H1 (cell line): Measurements from ENCODE around the gene PAPOLA. TPM values are rescaled to one million over a fixed set of nuclear protein-coding genes. Genes with fewer than 3 reads are reported as not detected.

ENCODE experiments used
- CTCF ChIA-PET: fragments of 300-600 bp; sonication (Branson Sonifier 250); formaldehyde crosslinking; loops from one replicate; lab custom pipeline; 2021; ENCODE audit not compliant: partially characterized antibody; lab: Charles Lee
- POLR2A ChIA-PET: fragments of 300-600 bp; sonication (Branson Sonifier 250); formaldehyde crosslinking; loops from one replicate; lab custom pipeline; 2021; ENCODE audit warnings: inconsistent platforms; ENCODE audit not compliant: partially characterized antibody; lab: Charles Lee
- DNase-seq, 2 experiments: peaks; one replicate each; pipeline versions ENCODE4 v3.0.0 to v3.0.0-alpha.2; 2010 to 2022; ENCODE audit warnings: low spot score in 2 of 2, low read depth in 1 of 2, mixed read lengths in 1 of 2
- FAIRE-seq: peaks from 2 replicates; lab custom pipeline; 2011; peaks lifted over from hg19 to GRCh38; lab: Jason Lieb, UNC
- H2AFZ ChIP-seq: 2 replicates; pipeline ENCODE4 v1.8.1; 2012; ENCODE audit warnings: low read length, inconsistent platforms
- H2AK5ac ChIP-seq: 2 replicates; pipeline ENCODE4 v1.6.1; 2013; ENCODE audit warnings: low read depth, low read length
- H2BK120ac ChIP-seq: replicated peaks from 2 replicates; pipeline ENCODE3; 2013; ENCODE audit warnings: low read depth, low read length, inconsistent platforms
- H2BK12ac ChIP-seq: 2 replicates; pipeline ENCODE4 v1.6.1; 2013; ENCODE audit warnings: low read depth, low read length
- H2BK15ac ChIP-seq: 2 replicates; pipeline ENCODE4 v1.6.1; 2013; ENCODE audit warnings: low read length
- H2BK20ac ChIP-seq: 2 replicates; pipeline ENCODE4 v1.6.1; 2013; ENCODE audit warnings: low read length
- H2BK5ac ChIP-seq: 2 replicates; pipeline ENCODE4 v1.6.1; 2013; ENCODE audit warnings: low read depth, low read length
- H3K14ac ChIP-seq: 2 replicates; pipeline ENCODE4 v1.6.1; 2013; ENCODE audit warnings: inconsistent platforms; ENCODE audit not compliant: insufficient read length
- H3K18ac ChIP-seq: 2 replicates; pipeline ENCODE4 v1.6.1; 2013; ENCODE audit warnings: low read length; ENCODE audit errors: extremely low read depth
- H3K23ac ChIP-seq: 2 replicates; pipeline ENCODE4 v1.6.1; 2013; ENCODE audit warnings: inconsistent platforms; ENCODE audit not compliant: insufficient read length
- H3K23me2 ChIP-seq: 2 replicates; pipeline ENCODE4 v1.6.1; 2013; ENCODE audit warnings: low read depth, low read length
- H3K27ac ChIP-seq: 2 replicates; pipeline ENCODE4 v1.6.1; 2011; ENCODE audit warnings: low read depth, low read length, inconsistent platforms
- H3K27me3 ChIP-seq, 4 experiments: replicated peaks in 1 of 4; 1 replicate in 1 of 4; 2 replicates in 3 of 4; pipeline versions ENCODE4 v1.6.1 to v1.8.1; 2011 to 2013; ENCODE audit warnings: low read length in 3 of 4, mild to moderate bottlenecking in 3 of 4, inconsistent platforms in 2 of 4, mixed read lengths in 2 of 4, moderate library complexity in 1 of 4; ENCODE audit not compliant: control insufficient read depth in 3 of 4, insufficient read depth in 3 of 4; ENCODE audit errors: extremely low read depth in 1 of 4
- H3K36me3 ChIP-seq, 4 experiments: 2 replicates each; pipeline versions ENCODE4 v1.6.1 to v1.8.1; 2011 to 2013; ENCODE audit warnings: mild to moderate bottlenecking in 4 of 4, low read length in 3 of 4, moderate library complexity in 2 of 4, control low read depth in 1 of 4, inconsistent platforms in 1 of 4; ENCODE audit not compliant: insufficient read depth in 4 of 4, control insufficient read depth in 2 of 4
- H3K4ac ChIP-seq: replicated peaks from 2 replicates; pipeline ENCODE3; 2013; ENCODE audit warnings: low read length, low read depth, mixed read lengths, inconsistent platforms; ENCODE audit not compliant: insufficient read length
- H3K4me1 ChIP-seq, 4 experiments: replicated peaks in 1 of 4; 1 replicate in 1 of 4; 2 replicates in 3 of 4; pipeline versions ENCODE4 v1.6.1 to v1.8.1; 2011 to 2013; ENCODE audit warnings: low read length in 3 of 4, inconsistent platforms in 2 of 4, mixed read lengths in 1 of 4; ENCODE audit not compliant: insufficient read depth in 4 of 4, control insufficient read depth in 3 of 4
- H3K4me2 ChIP-seq, 2 experiments: 2 replicates each; pipeline versions ENCODE4 v1.6.1 to v1.8.1; 2011 to 2013; ENCODE audit warnings: low read depth in 2 of 2, low read length in 2 of 2, control low read depth in 1 of 2, inconsistent platforms in 1 of 2, mild to moderate bottlenecking in 1 of 2; ENCODE audit not compliant: insufficient read depth in 1 of 2
- H3K4me3 ChIP-seq, 4 experiments: fragments of 200-600, 300-600 bp in 1 of 4; sonication (generic), shearing (Covaris generic), sonication (Bioruptor Twin) in 1 of 4; 2 replicates each; pipeline versions ENCODE4 v1.5.1 to v1.8.1; 2011 to 2016; ENCODE audit warnings: low read length in 4 of 4, low read depth in 3 of 4, control low read depth in 2 of 4, inconsistent platforms in 2 of 4, mild to moderate bottlenecking in 2 of 4, mixed read lengths in 1 of 4, moderate library complexity in 1 of 4; ENCODE audit not compliant: insufficient read depth in 2 of 4; ENCODE audit errors: extremely low read depth in 1 of 4
- H3K56ac ChIP-seq: replicated peaks from 2 replicates; pipeline ENCODE3; 2013; ENCODE audit warnings: low read depth, mild to moderate bottlenecking, mixed read lengths, low read length, inconsistent platforms; ENCODE audit not compliant: insufficient read length
- H3K79me1 ChIP-seq: 2 replicates; pipeline ENCODE4 v1.6.1; 2013; ENCODE audit warnings: low read depth, low read length, control low read depth
- H3K79me2 ChIP-seq, 2 experiments: 2 replicates each; pipeline versions ENCODE4 v1.6.1 to v1.8.1; 2012 to 2013; ENCODE audit warnings: low read length in 2 of 2, mild to moderate bottlenecking in 2 of 2, inconsistent platforms in 1 of 2; ENCODE audit not compliant: insufficient read depth in 2 of 2, control insufficient read depth in 1 of 2
- H3K9ac ChIP-seq, 4 experiments: replicated peaks in 1 of 4; 1 replicate in 1 of 4; 2 replicates in 3 of 4; pipeline versions ENCODE4 v1.6.1 to v1.8.1; 2011 to 2013; ENCODE audit warnings: low read depth in 3 of 4, low read length in 3 of 4, control low read depth in 2 of 4, mild to moderate bottlenecking in 2 of 4, moderate library complexity in 2 of 4, inconsistent platforms in 1 of 4; ENCODE audit errors: extremely low read depth in 1 of 4
- H3K9me3 ChIP-seq, 2 experiments: 2 replicates each; pipeline versions ENCODE4 v1.6.1 to v1.8.1; 2012 to 2013; ENCODE audit warnings: mild to moderate bottlenecking in 2 of 2, moderate library complexity in 2 of 2, control low read depth in 1 of 2, inconsistent platforms in 1 of 2, low read depth in 1 of 2, low read length in 1 of 2, mixed read lengths in 1 of 2; ENCODE audit not compliant: insufficient read depth in 2 of 2
- H4K20me1 ChIP-seq, 2 experiments: replicated peaks in 1 of 2; 2 replicates each; pipeline versions ENCODE3 to v1.8.1; 2011 to 2013; ENCODE audit warnings: inconsistent platforms in 2 of 2, low read length in 2 of 2, mild to moderate bottlenecking in 1 of 2; ENCODE audit not compliant: insufficient read depth in 2 of 2, control insufficient read depth in 1 of 2
- H4K5ac ChIP-seq: 2 replicates; pipeline ENCODE4 v1.6.1; 2013; ENCODE audit warnings: low read length, low read depth, mixed read lengths, inconsistent platforms; ENCODE audit not compliant: insufficient read length
- H4K8ac ChIP-seq: 2 replicates; pipeline ENCODE4 v1.8.0; 2013; ENCODE audit warnings: mild to moderate bottlenecking, moderate library complexity, low read length, inconsistent platforms; ENCODE audit not compliant: insufficient read depth; ENCODE audit errors: extremely low read depth
- H4K91ac ChIP-seq: replicated peaks from 2 replicates; pipeline ENCODE3; 2013; ENCODE audit warnings: low read length, mixed read lengths, inconsistent platforms; ENCODE audit not compliant: insufficient read length
- CTBP2 ChIP-seq: IDR thresholded peaks from 2 replicates; pipeline ENCODE4 v1.7.0; 2011; ENCODE audit warnings: borderline replicate concordance, mild to moderate bottlenecking, moderate library complexity, mixed read lengths, low read length; ENCODE audit not compliant: insufficient read depth, insufficient read length
- EGR1 ChIP-seq: IDR thresholded peaks from 2 replicates; pipeline ENCODE4 v1.6.1; 2011; ENCODE audit warnings: low read depth, low read length, borderline replicate concordance
- JUND ChIP-seq: IDR thresholded peaks from 2 replicates; pipeline ENCODE4 v1.6.1; 2011; ENCODE audit warnings: mild to moderate bottlenecking, improper control_type of control experiment, low read length
- KDM1A ChIP-seq: fragments of 200-600, 300-600 bp; sonication (generic); IDR thresholded peaks from 2 replicates; pipeline ENCODE4 v1.7.1; 2016; ENCODE audit warnings: mild to moderate bottlenecking, low read length, borderline replicate concordance
- POLR2A ChIP-seq, 2 experiments: IDR thresholded peaks; 1 replicate in 1 of 2; 2 replicates in 1 of 2; pipeline ENCODE4 v1.6.1; 2011; ENCODE audit warnings: low read depth in 2 of 2, low read length in 2 of 2, mild to moderate bottlenecking in 2 of 2; ENCODE audit errors: control extremely low read depth in 1 of 2
- RBBP5 ChIP-seq: IDR thresholded peaks from 2 replicates; pipeline ENCODE4 v1.7.1; 2012; ENCODE audit warnings: low read depth, mild to moderate bottlenecking, inconsistent platforms, low read length, moderate library complexity, borderline replicate concordance
- RFX5 ChIP-seq: IDR thresholded peaks from 2 replicates; pipeline ENCODE4 v1.6.1; 2011; ENCODE audit warnings: low read depth, low read length, improper control_type of control experiment, borderline replicate concordance
- SP4 ChIP-seq: IDR thresholded peaks from 2 replicates; pipeline ENCODE4 v1.6.1; 2012; ENCODE audit warnings: low read length, inconsistent platforms
- SRF ChIP-seq: IDR thresholded peaks from 2 replicates; pipeline ENCODE4 v1.6.1; 2011; ENCODE audit warnings: mild to moderate bottlenecking, low read depth, low read length, moderate library complexity
- SUZ12 ChIP-seq: fragments of 200-600 bp; sonication (generic); IDR thresholded peaks from 2 replicates; pipeline ENCODE4 v1.6.1; 2012; ENCODE audit warnings: mild to moderate bottlenecking, inconsistent platforms, low read length, moderate library complexity, mixed read lengths
- TAF1 ChIP-seq: IDR thresholded peaks from 2 replicates; pipeline ENCODE4 v1.6.1; 2011; ENCODE audit warnings: mild to moderate bottlenecking, low read depth, low read length
- TAF7 ChIP-seq: optimal IDR thresholded peaks from 2 replicates; pipeline ENCODE3; 2011; ENCODE audit warnings: low read depth, mild to moderate bottlenecking, inconsistent platforms, low read length, moderate library complexity, borderline replicate concordance
- TCF12 ChIP-seq: IDR thresholded peaks from 2 replicates; pipeline ENCODE4 v1.6.1; 2011; ENCODE audit warnings: low read depth, mild to moderate bottlenecking, low read length
- YY1 ChIP-seq: IDR thresholded peaks from 2 replicates; pipeline ENCODE4 v1.6.1; 2011; ENCODE audit warnings: low read depth, mild to moderate bottlenecking, low read length
- WGBS, 2 experiments: shearing (Covaris generic) in 1 of 2; methylation state at CpG; one replicate each; pipeline versions ENCODE4 v1.1.6 to v1.1.7; 2013 to 2015; ENCODE audit warnings: low lambda C conversion rate in 2 of 2, mixed read lengths in 2 of 2, inconsistent platforms in 1 of 2, low coverage in 1 of 2, missing lambda C conversion rate in 1 of 2; ENCODE audit not compliant: insufficient replicate concordance in 2 of 2, insufficient coverage in 1 of 2, insufficient read length in 1 of 2; ENCODE audit errors: extremely low coverage in 1 of 2, missing lambda C conversion rate in 1 of 2; 5-methylcytosine and 5-hydroxymethylcytosine counted together
- polyA plus RNA-seq, 7 experiments: library from polyadenylated mRNA; depleted of rRNA in 3 of 7; stranded (reverse) in 5 of 7; unstranded in 2 of 7; fragments of >200 nt in 5 of 7; fragments of 200-250 nt in 2 of 7; gene quantifications; 1 replicate in 5 of 7; 2 replicates in 1 of 7; 4 replicates in 1 of 7; pipeline versions ENCODE4 v1.2.1 to v1.2.3, GENCODE V29; 2011 to 2013; ENCODE audit warnings: missing spikeins in 2 of 7, mixed read lengths in 2 of 7
- total RNA-seq: library from RNA; stranded (reverse); fragmentation: NEBNext Ultra II Directional; extraction: Animal tissue kit (Norgen Biotek cat#: 25700); gene quantifications from 2 replicates; pipeline ENCODE4 v1.2.1, GENCODE V29; 2021

Gene PAPOLA
- total and polyA plus RNA-seq, 2 of the 8 experiments (the other 6 are each of a cell fraction or from before 2014, with no cell fraction given): 163 to 239 TPM

GRCh38 chr14:96511667-96512066 is 9.5 kb downstream of the PAPOLA start:
- H3K27me3 ChIP-seq: no peaks in the 10 kb centered on the region
- no peak overlapping the region for H4K5ac ChIP-seq
- no peak overlapping the region for H4K8ac ChIP-seq
- H2AFZ ChIP-seq: no peak overlapping the region
- no peak overlapping the region for H3K27ac ChIP-seq
- H3K14ac ChIP-seq: no peak overlapping the region
- no peak for FAIRE-seq
- H3K56ac ChIP-seq: no peak overlapping the region
- 89% methylated on average over 1 of the region's 1 CpG; no CpG with 5 or more reads in 1 of the 2 experiments for WGBS, 2 experiments
- H2BK12ac ChIP-seq: no peak overlapping the region
- ChIA-PET CTCF (no interaction called here), POLR2A (interaction anchor here (1.7 to 2.1 kb wide), 2 partner anchors 9 to 10 kb away, joined by 7 to 13 read pairs; no protein-coding TSS in a partner anchor)
- no peaks in the 10 kb centered on the region for H3K9me3 ChIP-seq
- H3K18ac ChIP-seq: no peak overlapping the region
- H2BK15ac ChIP-seq: no peak overlapping the region
- no peak overlapping the region for H2BK120ac ChIP-seq
- H2BK5ac ChIP-seq: no peak overlapping the region
- peaks cover 0 to 12% (median 5%) of the 10 kb centered on the region in 4 experiments; a peak in 6 of 7 replicates for H3K4me1 ChIP-seq
- H2BK20ac ChIP-seq: no peak overlapping the region
- no peak overlapping the region for H3K23ac ChIP-seq
- peaks cover 10% of the 10 kb centered on the region; the same call in 1 of the 2 replicates for H3K79me1 ChIP-seq
- no peaks in the 10 kb centered on the region; the same call in 1 of the 2 replicates for H3K23me2 ChIP-seq
- no peak overlapping the region for H4K91ac ChIP-seq
- no peak overlapping the region for H2AK5ac ChIP-seq
- H3K4me3 ChIP-seq: no peak overlapping the region
- H3K36me3 ChIP-seq: no peaks in the 10 kb centered on the region
- peaks cover 24 to 28% of the 10 kb centered on the region in 2 experiments for H4K20me1 ChIP-seq
- H3K79me2 ChIP-seq: peaks cover 66 to 99% of the 10 kb centered on the region in 2 experiments
- no peak overlapping the region; a peak in 1 of 4 replicates for H3K4me2 ChIP-seq
- H3K4ac ChIP-seq: no peak overlapping the region
- no peak overlapping the region for H3K9ac ChIP-seq
- DNase-seq: no peak
- no peak for TF ChIP-seq RFX5
- no peak for TF ChIP-seq POLR2A (IDR thresholded peaks at IDR 0.05; ENCODE audit: control extremely low read depth in 1 of 2, low read depth in 2 of 2, low read length in 2 of 2)
- no peak for TF ChIP-seq SUZ12
- no peak for TF ChIP-seq YY1
- TF ChIP-seq JUND: no peak
- no peak for TF ChIP-seq EGR1
- no peak for TF ChIP-seq KDM1A
- TF ChIP-seq TCF12: no peak
- TF ChIP-seq CTBP2: no peak
- no peak for TF ChIP-seq SRF
- TF ChIP-seq TAF7: no peak
- TF ChIP-seq TAF1: no peak
- no peak for TF ChIP-seq RBBP5
- no peak for TF ChIP-seq SP4
